Fibroblast of the aortic adventitia (primary cell): ENCODE data around the gene GRIK3. TPM values are rescaled to one million over a fixed set of nuclear protein-coding genes. Genes with fewer than 3 reads are reported as not detected.

Source experiments
- DNase-seq: peaks from one replicate; pipeline ENCODE4 v3.0.0-alpha.2; 2010; ENCODE audit warnings: low read depth
- H3K4me3 ChIP-seq: 2 replicates; pipeline ENCODE4 v1.5.1; 2011; ENCODE audit warnings: low read depth, mild to moderate bottlenecking, control low read depth, low read length, moderate library complexity
- CTCF ChIP-seq: IDR thresholded peaks from 2 replicates; pipeline ENCODE4 v1.5.1; 2011; ENCODE audit warnings: mild to moderate bottlenecking, low read length, control low read depth, inconsistent platforms; ENCODE audit not compliant: insufficient read depth
- total RNA-seq: library from RNA; depleted of rRNA; stranded (reverse); fragments of >200 nt; gene quantifications from 2 replicates; pipeline ENCODE4 v1.2.3, GENCODE V29; 2012; ENCODE audit warnings: low replicate concordance

GRIK3 gene
- total RNA-seq, 1 donor: not detected

- no peak for TF ChIP-seq CTCF
- DNase-seq: no peak
- H3K4me3 ChIP-seq: no peak overlapping the region
Observed at GRCh38 chr1:36787312-36787913, 246.9 kb downstream of the GRIK3 start.

- no peak overlapping the region for H3K4me3 ChIP-seq
- TF ChIP-seq CTCF: no peak
- no peak for DNase-seq
Observed at GRCh38 chr1:36786425-36786824, 247.9 kb downstream of the GRIK3 start.

- no peak overlapping the region for H3K4me3 ChIP-seq
- DNase-seq: no peak
- TF ChIP-seq CTCF: no peak
Observed at GRCh38 chr1:36784147-36784859, 250.0 kb downstream of the GRIK3 start.

GRCh38 chr1:36783475-36783874 lies 250.8 kb downstream of the GRIK3 start:
- no peak overlapping the region for H3K4me3 ChIP-seq
- no peak for DNase-seq
- no peak for TF ChIP-seq CTCF

- no peak overlapping the region for H3K4me3 ChIP-seq
- no peak for TF ChIP-seq CTCF
- DNase-seq: no peak
Observed at GRCh38 chr1:36782785-36783184, 251.5 kb downstream of the GRIK3 start.

- no peak overlapping the region for H3K4me3 ChIP-seq
- no peak for DNase-seq
- TF ChIP-seq CTCF: no peak
Observed at GRCh38 chr1:36782085-36782484, 252.2 kb downstream of the GRIK3 start.
